Cerebellar cortex (tissue), 1 donor: Measurements from ENCODE around the gene APLP1.
"Not testable (repeated sequence)": the region's sequence is repeated elsewhere in the genome, so short reads cannot be mapped to it uniquely, and the experiment has no call there.

Source experiments
- DNase-seq: peaks from one replicate; pipeline ENCODE4 v3.0.0-alpha.2; 2015; ENCODE audit warnings: low spot score

Gene APLP1

GRCh38 chr19:35868172-35868822, at the start of gene APLP1:
APLP1 (plus strand) TSS chr19:35868574; CDS start chr19:35868637, 63 bp downstream.
- DNase-seq: peak; percentile 68

GRCh38 chr19:35822579-35822978, 45.8 kb upstream of the APLP1 start:
- no peak for DNase-seq

- no peak for DNase-seq
Observed at GRCh38 chr19:35824150-35824549, 44.2 kb upstream of the APLP1 start.

- peak; percentile 28 for DNase-seq
Observed at GRCh38 chr19:35828692-35829301, 39.6 kb upstream of the APLP1 start.

GRCh38 chr19:35830986-35831385, 37.4 kb upstream of the APLP1 start:
- no peak for DNase-seq

- DNase-seq: no peak
Observed at GRCh38 chr19:35832054-35832453, 36.3 kb upstream of the APLP1 start.

GRCh38 chr19:35833972-35834371, 34.4 kb upstream of the APLP1 start:
- no peak for DNase-seq

GRCh38 chr19:35836096-35836495, 32.3 kb upstream of the APLP1 start:
- DNase-seq: not testable (repeated sequence)

- no peak for DNase-seq
Observed at GRCh38 chr19:35841961-35842595, 26.3 kb upstream of the APLP1 start.

GRCh38 chr19:35842666-35843272, 25.6 kb upstream of the APLP1 start:
- no peak for DNase-seq

- DNase-seq: no peak
Observed at GRCh38 chr19:35843676-35844481, 24.5 kb upstream of the APLP1 start.

- no peak for DNase-seq
Observed at GRCh38 chr19:35844482-35845214, 23.7 kb upstream of the APLP1 start.

- no peak for DNase-seq
Observed at GRCh38 chr19:35845215-35846037, 22.9 kb upstream of the APLP1 start.

- DNase-seq: no peak
Observed at GRCh38 chr19:35846038-35846668, 22.2 kb upstream of the APLP1 start.

GRCh38 chr19:35847911-35848310, 20.5 kb upstream of the APLP1 start:
- DNase-seq: no peak

GRCh38 chr19:35848486-35848885, 19.9 kb upstream of the APLP1 start:
- DNase-seq: no peak

- DNase-seq: no peak
Observed at GRCh38 chr19:35848919-35849505, 19.4 kb upstream of the APLP1 start.

GRCh38 chr19:35851213-35852028, 17.0 kb upstream of the APLP1 start:
- no peak for DNase-seq
